HG03066 (cell line): ENCODE data around the gene KIAA1549.

ENCODE experiments used
- ATAC-seq: cut with Tn5 transposase; IDR thresholded peaks from one replicate; pipeline ENCODE4 v1.9.1; 2021; ENCODE audit warnings: low read depth; ENCODE audit not compliant: unreplicated experiment

The KIAA1549 gene

DNA sequence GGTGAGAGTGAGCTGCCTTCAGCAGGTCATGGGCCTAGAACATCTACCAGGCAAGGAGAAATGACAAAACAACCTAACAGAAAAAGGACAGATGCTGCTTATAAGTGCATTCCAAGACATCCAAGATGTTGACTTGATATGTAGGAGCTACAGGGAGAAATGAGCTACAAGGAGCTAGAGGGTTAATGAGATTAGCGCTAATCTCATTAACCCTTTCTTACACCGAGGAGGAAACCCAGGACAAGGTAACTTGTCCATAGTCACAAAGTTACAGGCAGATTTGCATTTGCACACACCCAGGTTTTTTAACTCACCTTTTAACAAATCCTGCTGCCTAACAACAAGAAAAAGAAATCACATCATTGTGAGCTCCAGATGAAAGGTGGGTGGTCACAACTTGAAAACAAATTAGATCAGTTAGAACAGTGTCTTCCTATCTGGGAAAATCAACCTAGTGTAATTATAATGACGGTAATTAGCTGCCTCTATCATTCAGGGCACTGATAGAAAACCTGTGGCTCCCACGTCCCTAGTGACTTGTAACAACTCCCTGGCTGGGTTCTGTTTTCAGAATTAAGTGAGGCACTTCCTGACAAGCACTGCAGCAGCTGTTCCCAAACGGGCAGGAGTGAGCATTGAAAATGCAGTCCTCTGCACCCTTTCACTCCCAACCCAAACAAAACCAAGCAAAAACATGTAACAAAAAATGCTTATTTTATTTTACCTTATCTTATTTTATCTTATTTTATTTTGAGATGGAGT lies 5.7 kb downstream of the KIAA1549 start:
- ATAC-seq = no peak

DNA sequence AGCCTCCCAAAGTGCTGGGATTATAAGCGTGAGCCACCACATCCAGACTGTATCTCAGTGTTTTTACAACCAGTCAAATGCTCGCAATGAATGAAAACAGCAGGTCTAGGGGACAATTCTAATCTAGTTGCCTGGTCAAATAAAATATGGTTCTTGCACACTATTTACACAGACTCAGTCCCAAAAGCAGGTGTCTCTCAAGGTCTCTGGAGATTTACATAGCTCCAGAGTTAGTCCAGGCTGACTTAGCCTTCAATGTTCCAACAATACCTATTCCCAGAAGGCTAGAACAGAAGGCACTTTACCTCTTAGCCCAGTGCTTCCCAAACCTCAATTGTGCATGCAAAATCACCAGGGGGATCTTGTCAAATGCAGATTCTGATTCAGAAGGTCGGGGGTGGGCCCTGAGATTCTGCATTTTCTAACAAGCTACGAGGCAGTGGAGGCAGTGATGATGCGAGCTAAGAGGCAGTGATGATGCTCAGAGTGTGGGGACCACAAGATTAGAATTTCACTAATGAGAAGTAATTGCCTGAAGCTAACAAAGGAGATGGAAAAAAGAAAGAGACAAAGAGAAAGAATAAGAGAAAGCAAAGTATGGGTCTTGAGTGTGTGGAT lies 6.4 kb downstream of the KIAA1549 start:
- ATAC-seq = no peak

DNA sequence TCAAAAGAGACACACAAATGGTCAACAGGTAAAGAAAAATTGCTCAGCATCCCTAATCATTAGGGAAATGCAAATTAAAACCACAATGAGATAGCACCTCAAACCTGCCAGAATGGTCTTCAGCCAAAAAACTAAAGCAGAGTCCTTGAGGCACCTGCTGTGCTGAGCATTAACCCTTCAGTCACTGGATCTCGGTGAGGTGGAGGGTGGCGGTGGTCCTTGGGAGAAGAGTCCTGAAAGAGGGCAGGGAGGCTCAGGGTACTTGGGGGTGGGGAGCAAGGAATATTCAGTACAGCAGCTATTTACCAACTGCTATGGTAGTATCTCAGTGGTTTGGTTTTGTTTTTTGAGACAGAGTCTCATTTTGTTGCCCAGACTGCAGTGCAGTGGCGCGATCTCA lies 7.1 kb downstream of the KIAA1549 start:
- ATAC-seq = no peak

DNA sequence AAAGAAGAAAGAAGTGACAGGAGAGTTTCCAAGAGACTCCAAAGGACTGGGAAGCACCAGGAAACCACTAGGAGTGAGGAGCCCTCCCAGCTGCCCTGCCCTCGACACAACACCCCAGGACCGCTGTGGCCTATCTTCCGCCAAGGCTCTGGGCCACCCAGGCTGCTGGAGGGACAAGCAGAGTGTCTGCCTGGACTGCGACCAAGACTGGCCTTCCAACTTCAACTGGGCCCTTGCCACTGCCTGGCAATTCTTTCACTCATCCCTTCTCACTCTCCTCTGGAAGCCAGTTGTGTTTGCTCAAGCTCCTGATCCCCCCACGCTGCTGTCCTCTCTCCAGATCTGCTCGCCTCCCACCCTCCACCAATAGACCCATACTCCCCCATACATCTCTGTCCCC lies 10.2 kb downstream of the KIAA1549 start:
- ATAC-seq = no peak

DNA sequence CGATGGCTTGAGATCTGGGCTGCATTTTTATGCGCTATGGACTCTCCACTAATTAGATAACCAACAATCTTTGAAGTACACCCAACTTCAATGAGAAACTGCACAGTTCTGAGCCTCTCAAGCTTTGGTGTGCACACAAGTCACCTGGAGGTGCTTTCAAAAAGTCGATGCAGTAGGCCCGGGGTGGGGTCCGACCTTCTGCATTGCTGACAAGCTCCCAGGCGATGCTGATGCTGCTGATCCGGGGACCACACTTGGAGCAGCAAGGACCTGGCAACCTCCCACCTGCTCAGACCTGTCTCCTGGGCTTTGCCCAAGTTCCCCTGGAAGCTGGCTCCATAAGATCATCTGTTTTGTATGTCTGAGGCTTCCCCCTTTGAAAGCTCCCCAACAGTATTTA lies 10.7 kb downstream of the KIAA1549 start:
- no peak for ATAC-seq

DNA sequence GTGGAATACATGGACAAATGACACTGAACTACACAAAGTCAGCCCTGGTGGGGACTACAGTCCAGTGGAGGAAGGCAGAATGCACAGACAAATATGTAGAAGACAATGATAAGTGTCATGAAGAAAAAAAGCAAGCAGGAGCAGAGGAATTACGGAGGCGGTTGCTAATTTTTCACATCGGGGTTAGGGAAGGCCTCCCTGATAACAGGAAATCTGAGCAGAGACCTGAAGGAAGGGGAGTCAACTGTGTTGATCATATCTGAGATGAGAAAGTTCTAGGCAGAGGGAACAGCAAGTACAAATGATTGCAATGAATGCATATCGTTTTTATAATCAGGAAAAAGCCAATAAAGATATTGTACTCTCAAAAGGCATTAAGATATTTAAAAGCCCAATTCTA lies 14.0 kb downstream of the KIAA1549 start:
- no peak for ATAC-seq

DNA sequence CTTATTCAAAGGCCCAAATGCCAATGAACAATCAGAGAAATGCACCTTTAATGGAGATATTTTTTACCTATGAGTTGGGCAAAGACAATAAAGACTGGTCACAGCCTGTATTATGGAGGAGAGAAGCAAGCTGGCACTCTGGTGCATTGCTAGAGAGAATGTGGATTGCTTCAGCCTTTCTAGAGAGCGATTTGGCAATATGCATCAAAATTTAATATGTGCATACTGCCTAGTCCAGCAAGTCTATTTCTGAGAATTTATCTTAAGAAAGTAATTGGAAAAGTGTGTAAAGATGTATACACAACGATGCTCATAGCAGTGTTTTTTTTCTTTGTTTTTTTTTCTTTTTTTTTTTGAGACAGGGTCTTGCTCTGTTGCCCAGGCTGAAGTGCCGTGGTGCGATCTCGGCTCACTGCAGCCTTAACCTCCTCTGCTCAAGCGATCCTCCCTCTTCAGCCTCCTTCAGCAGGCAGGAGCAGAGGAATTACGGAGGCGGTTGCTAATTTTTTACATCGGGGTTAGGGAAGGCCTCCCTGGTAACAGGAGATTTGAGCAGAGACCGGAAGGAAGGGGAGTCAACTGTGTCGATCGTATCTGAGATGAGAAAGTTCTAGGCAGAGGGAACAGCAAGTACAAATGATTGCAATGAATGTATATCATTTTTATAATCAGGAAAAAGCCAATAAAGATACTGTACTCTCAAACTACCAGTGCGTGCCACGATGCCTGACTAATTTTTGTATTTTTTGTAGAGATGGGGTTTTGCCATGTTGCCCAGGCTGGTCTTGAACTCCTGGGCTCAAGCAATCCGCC lies 16.4 kb downstream of the KIAA1549 start:
- ATAC-seq = no peak

DNA sequence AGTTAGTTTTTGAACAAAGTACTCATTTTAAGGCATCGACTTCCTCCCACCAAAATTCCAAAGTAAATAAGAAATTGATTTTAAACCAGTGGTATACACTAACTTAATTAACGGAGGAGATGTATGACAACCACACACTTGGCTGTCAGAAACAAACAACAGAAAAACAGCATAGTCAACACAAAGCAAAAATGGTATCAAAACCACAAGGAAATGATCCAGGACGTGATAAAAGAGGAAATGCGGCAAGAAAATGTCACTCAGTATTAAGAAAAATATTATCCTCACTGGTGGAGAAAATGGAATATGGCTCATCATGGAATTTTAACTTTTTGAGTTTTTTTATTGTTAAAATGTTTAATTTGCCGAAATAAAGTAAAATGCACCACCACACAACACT lies 17.5 kb downstream of the KIAA1549 start:
- ATAC-seq = no peak

DNA sequence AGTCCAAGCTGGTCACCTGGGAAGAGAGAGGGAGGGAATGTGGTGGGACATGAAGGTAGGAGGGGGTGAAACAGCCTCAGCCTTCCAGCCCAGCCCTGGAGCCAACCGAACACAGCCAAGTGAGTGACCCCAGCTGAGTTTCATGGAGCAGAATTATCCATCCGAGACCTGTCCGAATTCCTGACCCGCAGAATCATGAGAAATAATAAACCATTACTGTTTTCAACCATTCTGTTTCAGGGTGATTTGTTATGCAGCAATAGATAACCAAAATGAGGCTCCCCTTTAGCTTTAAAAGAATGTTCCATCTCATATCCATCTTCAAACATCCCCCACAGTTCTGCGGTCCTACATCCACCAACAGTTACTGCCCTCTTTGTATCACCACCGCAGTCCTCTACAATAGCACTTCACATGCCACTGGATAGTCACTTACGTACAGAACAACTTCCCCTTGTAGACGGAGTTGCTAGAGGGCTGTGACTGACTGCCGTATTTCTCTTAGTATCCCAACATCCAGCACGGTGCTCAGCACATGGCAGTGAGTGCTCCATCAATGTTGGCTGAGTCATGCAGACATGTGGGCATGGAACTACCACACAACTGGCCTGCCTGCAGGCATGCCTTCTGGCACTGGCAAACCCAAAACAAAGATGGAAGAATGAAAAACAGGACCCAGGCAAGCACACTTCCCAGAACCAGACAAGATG lies 18.5 kb downstream of the KIAA1549 start:
- no peak for ATAC-seq

DNA sequence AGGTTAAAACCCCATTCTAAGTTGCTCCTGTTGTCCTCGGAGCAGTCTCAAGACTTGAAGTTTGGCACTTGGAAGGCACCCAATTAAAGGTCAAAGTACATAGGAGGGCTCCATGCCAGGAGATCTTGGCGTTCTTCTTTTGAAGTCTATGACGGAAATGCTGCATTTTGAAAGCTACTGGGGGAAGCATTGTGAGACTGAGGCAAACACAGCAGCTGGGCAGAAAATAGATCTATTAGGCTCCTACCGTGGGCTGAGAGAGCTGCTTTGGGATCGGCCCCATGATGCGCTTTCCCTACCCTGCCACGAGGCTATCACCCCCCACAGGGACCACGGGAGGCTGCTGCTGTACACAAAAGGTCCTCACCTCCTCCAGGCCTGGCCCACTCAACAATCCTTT lies 20.0 kb downstream of the KIAA1549 start:
- no peak for ATAC-seq

DNA sequence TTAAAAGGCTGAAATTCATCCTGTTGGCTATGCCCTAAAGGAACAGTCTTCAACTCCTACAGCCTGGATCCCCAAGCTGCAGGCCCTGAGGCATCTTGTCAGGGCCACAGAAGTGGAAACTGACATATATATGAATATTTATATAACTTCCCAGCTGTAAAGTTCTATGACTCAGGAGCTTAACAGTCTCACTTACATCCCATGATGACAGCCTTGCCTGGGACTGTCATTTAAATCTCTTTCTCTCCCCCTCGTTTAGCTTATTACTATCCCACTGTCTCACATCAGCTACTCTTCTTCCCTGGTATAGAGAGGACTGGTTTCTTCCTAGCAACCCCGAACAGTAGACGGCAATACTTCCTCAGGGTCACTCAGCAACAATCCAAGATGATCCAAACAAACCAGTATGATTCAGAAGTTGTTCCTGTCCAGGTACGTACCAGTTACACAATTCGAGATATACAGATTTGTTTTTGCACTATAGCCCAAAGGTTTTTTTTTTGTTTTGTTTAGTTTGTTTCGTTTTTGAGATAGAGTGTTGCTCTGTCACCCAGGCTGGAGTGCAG lies 22.7 kb downstream of the KIAA1549 start:
- ATAC-seq = no peak

DNA sequence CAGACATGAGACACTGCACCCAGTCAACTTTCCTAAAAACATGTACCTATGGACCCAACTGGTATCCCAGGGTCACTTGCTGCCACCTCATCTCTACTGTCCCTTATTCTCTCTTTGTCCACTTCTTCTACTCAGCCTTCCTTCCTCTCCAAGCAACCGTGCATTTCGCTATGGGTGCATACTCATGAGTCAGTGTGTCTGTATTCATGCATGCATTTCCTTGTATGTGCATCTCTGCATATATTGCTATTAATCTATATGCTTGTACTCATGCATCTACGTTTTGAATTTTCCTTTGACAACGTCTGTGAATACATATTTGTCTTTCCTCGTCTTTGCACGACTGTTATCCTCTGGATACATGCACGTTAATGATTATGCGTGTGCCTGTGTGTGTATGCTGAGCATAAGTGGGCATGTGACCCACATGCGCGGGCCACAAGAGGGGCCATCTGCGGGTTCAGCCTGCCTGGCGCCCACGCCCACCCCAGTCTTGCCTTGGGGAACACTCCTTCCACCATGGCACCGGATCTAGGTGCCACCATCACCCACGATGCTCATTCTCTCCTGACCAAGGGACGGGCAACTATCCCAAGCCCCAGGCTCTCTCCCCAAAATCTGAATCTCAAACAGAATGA lies 23.3 kb downstream of the KIAA1549 start:
- ATAC-seq = no peak

DNA sequence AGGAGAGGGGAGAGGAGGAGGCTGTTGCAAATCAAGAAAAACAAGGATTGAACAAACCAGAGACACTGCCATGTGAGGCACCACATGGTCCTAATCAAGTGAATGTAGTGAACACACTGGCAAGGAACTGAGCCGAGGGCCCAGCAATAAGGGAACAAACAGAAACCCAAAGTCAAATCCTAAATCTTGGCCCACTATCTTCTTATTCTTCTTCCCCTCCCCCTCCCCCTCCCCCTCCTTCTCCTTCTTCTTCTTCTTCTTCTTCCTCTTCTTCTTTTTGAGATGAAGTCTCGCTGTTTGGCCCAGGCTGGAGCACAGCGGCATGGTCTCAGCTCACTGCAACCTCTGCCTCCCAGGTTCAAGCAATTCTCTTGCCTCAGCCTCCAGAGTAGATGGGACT lies 24.0 kb downstream of the KIAA1549 start:
- ATAC-seq = no peak

DNA sequence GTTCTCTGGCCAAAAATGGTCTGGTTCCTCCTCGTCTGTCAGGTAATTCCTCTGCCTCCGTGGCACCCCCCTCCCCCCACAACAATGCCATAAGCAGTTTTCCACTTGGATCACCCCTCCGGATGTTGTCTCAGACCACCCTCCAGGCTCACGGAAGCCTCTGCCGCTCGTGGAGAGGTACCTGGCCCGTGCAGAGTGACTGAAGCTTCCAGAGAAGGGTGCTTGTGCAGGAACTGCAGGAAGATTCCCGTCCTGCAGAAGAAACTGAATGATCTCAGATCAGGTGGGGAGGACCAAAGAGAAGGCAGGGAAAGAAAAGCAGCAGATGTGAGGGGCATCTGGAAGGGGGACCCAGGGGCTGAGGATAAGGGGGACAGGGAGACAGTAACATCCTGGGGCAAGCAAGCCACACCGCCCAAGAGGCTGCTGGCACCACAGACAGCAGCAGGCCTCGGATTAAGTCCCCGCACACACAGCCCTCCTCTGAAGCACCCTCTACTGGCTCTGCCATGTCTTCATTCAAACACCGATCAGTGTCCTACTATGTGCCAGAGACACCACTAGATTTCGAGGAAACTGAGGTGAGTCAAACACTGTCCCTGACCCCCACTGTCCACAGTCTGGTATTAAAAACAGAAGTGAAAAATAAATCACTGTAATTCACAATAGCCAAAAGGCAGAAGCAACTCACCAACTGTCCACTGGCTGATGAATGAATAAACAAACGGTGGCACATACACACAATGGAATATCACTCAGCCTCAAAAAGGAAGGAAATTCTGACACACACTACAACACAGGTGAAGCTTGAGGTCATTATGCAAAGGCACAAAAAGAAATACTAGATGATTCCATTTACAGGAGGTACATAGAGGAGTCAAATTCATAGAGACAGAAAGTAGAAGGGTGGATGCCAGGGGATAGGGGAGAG lies 26.4 kb downstream of the KIAA1549 start:
- ATAC-seq = no peak

DNA sequence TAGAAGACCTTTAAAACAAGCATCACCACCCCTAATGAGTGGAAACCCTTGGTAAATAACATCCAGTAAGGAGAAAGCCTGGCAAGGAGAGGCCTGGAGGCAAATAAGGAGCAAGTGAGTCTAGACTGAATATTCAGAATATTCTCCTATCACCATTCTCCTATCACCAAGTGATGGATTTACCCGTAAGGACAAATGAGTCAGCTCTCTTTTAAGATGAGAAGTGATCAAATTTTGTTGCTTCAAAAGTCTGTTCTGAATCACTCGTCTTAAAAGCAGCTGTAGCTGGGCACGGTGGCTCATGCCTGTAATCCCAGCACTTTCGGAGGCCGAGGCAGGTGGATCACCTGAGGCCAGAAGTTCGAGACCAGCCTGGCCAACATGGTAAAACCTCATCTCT lies 28.4 kb downstream of the KIAA1549 start:
- no peak for ATAC-seq

DNA sequence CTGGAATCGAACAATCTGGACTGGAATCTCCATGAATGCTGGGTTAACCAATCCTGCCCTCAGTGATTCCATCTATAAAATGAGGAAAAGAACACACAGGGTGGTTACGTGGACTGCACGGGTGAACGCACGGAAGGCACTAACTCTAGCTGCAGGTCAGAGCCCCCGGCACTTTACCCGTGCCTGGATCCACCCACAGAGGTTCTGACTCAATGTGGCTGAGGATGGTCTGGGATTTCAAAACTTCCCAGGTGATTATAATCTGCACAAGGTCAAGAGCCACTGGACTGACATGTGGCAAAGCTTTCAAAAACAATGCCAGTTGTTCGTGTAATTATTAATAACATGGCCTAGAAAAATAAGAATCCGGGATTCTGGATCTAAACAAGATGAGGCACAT lies 29.2 kb downstream of the KIAA1549 start:
- ATAC-seq = no peak

DNA sequence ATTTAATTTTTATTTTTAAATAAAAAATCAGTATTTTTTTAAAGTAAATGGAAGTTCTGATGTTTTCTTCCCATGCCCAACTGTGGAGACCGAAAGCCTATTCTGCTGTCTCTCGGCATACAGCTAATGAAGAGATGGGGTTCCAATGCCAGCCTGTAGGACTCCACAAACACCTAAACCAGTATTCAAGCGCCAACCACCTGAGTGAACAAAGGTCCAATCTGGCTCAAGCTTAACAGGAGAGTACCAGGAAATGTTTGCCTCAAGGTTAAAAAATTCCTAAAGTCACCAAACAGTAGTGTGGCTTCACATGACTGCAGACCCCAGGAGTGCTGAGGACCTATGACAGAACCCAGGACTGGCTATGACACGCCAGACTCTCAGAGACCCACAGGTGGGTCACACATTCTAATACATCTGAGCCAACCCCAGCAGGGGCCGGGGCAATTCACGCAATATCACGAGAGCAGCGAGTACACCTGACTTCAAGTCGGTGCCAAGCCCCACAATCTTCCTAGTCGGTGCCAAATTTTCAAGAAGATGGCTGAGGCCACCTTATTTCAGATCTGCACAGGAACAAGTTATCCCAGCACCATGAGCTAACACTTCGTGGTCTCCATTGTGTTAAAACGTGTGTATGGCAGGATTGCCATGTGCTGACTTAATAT lies 31.6 kb downstream of the KIAA1549 start:
- no peak for ATAC-seq

DNA sequence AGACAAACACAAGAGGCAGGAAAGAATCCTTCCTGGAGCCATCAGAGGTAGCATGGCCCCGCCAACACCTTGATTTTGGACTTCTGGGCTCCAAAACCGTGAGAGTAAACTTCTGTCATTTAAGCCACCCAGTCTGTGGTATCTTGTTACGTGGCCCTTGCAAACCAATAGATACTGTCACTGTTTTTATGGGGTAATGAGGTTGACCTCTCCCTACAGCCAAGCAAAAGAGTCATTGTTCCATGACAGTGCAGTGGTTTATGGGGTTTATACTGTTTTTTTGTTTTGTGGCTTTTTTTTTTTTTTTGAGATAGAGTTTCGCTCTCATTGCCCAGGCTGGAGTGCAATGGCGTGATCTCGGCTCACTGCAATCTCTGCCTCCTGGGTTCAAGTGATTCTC lies 32.8 kb downstream of the KIAA1549 start:
- ATAC-seq = no peak

DNA sequence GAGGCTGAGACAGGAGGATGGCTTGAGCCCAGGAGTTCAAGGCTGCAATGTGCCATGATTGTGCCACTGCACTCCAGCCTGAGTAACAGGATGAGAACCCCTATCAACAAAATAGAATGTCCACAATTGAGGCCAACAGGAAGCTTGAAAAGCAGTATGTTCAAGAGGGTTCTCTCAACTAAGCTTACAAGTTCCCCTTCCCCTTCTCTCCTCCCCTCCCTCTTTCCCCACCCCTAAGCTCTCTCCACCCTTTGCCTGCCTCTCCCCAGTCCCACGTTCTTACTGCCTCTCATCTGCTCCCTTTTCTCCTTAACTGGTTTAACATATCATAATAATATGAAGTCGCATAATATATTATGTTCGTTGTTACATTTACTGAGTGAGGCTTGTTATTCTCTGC lies 35.4 kb downstream of the KIAA1549 start:
- ATAC-seq = no peak
